Measurements from ENCODE around the gene CTSL. TPM values are rescaled to one million over a fixed set of nuclear protein-coding genes. Genes with fewer than 3 reads are reported as not detected.

CTSL gene
- total and polyA plus RNA-seq, 2 experiments from 2014 or later = 401 to 402 TPM

DNA sequence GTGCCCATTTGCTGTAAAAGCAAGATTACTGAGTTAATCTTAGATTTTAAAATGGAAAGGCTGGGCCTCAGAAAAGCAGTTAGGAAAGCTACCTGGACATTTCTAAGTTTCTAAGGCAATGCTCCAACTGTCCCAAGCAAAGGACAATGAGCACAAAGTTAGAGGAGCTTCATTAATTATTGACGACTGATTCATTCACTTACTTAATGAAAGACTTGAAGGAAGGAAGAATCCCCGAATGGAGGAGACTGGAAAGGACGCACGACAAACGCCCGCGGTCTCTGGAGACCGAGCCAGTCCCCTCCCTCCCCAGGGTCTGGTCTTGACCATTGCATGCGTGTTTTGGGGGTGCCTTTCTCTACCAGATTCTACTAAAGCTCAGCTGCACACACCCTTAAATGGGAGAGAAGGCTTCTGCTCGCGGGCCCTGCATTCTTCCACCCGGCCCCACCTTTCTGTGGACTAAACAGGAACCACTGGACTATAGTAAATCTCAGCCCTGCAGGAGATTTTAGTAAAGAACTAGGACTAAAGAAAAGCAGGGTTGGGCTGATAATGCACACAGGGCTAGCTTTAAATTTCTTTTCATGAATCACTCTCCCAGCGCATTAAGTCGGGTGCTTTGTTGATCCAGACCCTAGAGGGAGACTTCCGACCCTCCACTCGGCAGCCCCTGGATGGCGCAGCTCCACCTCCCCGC, 44.8 kb downstream of the CTSL start:
- H3K9me3 ChIP-seq (ENCODE audit: low read depth) = no peaks in the 10 kb centered on the region
- no peaks in the 10 kb centered on the region for H4K20me1 ChIP-seq (ENCODE audit: insufficient read depth)
- no peak overlapping the region for H3K9ac ChIP-seq
- H3K27ac ChIP-seq = no peak overlapping the region
- H3K27me3 ChIP-seq (replicated peaks; ENCODE audit: insufficient read depth) = no peaks in the 10 kb centered on the region; the same call in 1 of the 2 replicates
- H3K79me2 ChIP-seq (ENCODE audit: insufficient read depth) = no peaks in the 10 kb centered on the region
- WGBS, 2 experiments (ENCODE audit: low coverage in 1 of 2, low lambda C conversion rate in 2 of 2, missing lambda C conversion rate in 2 of 2) = 53 to 54% methylated on average over 18 of the region's 18 CpGs
- H3K9me2 ChIP-seq (ENCODE audit: insufficient read depth) = no peaks in the 10 kb centered on the region
- in situ Hi-C loops (cut with MboI) = no loop called here
- peak; percentile 9 for DNase-seq
- TF ChIP-seq EZH2 (IDR thresholded peaks at IDR 0.05; ENCODE audit: insufficient read depth, poor library complexity, severe bottlenecking) (no peak), EZH2phosphoT487 (IDR thresholded peaks at IDR 0.05; ENCODE audit: insufficient read depth, low read depth) (no peak)
- H3K4me1 ChIP-seq (ENCODE audit: insufficient read depth) = no peaks in the 10 kb centered on the region
- no peak overlapping the region for H3K4me3 ChIP-seq
- no peak overlapping the region for H3K4me2 ChIP-seq (ENCODE audit: unreplicated experiment)
- H2AFZ ChIP-seq = no peak overlapping the region; the same call in 1 of the 2 replicates
- no peaks in the 10 kb centered on the region for H3K36me3 ChIP-seq (ENCODE audit: low read depth)
- no peaks in the 10 kb centered on the region for H3F3A ChIP-seq (ENCODE audit: insufficient read depth)

DNA sequence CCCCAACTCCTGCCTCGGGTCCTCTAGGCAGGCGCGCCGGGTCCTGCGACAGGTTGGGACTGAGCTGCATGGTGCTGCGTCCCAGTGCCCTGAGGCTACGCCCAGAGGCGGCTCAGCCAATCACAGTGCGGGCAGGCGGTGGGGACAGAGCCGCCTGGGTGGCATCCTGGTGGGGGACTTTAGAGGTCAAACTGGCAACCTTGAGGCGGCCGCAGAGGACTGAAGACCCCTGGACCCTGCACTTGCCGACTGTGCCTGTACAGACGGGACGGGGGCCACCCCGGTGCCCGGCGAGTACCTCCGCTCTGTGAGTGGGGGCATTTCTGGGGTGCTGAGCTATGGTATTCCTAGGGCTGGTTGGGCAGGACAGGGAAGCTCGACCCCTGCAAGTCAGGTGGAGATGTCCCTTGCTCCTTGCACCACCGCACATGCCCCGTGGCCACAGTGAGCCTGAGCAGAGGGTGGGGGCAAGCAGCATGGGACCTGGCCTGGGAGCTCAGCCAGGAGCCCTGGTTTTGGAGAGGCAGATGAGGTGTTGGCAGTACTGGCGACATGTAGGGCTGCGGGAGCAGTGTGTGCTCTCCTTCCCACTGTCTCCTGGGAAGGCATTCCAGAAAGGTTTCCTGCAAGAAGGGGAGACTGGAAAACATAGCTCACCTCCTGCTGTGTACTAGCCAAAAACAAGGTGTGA, 45.5 kb downstream of the CTSL start:
- TF ChIP-seq EZH2 (IDR thresholded peaks at IDR 0.05; ENCODE audit: insufficient read depth, poor library complexity, severe bottlenecking) (no peak), EZH2phosphoT487 (IDR thresholded peaks at IDR 0.05; ENCODE audit: insufficient read depth, low read depth) (no peak)
- Histone ChIP-seq H3K27ac (no peak overlapping the region), H3K9ac (no peak overlapping the region), H3K4me1 (ENCODE audit: insufficient read depth) (no peaks in the 10 kb centered on the region), H4K20me1 (ENCODE audit: insufficient read depth) (no peaks in the 10 kb centered on the region), H3K9me3 (ENCODE audit: low read depth) (no peaks in the 10 kb centered on the region), H3K4me2 (ENCODE audit: unreplicated experiment) (no peak overlapping the region), H3K36me3 (ENCODE audit: low read depth) (no peaks in the 10 kb centered on the region), H2AFZ (no peak overlapping the region; the same call in 1 of the 2 replicates), H3K79me2 (ENCODE audit: insufficient read depth) (no peaks in the 10 kb centered on the region), H3K27me3 (replicated peaks; ENCODE audit: insufficient read depth) (no peaks in the 10 kb centered on the region; the same call in 1 of the 2 replicates), H3F3A (ENCODE audit: insufficient read depth) (no peaks in the 10 kb centered on the region), H3K4me3 (no peak overlapping the region), H3K9me2 (ENCODE audit: insufficient read depth) (no peaks in the 10 kb centered on the region)
- WGBS, 2 experiments (ENCODE audit: low coverage in 1 of 2, low lambda C conversion rate in 2 of 2, missing lambda C conversion rate in 2 of 2) = 60% methylated on average over 23 to 25 of the region's 25 CpGs
- in situ Hi-C loops (cut with MboI) = no loop called here
- no peak for DNase-seq

DNA sequence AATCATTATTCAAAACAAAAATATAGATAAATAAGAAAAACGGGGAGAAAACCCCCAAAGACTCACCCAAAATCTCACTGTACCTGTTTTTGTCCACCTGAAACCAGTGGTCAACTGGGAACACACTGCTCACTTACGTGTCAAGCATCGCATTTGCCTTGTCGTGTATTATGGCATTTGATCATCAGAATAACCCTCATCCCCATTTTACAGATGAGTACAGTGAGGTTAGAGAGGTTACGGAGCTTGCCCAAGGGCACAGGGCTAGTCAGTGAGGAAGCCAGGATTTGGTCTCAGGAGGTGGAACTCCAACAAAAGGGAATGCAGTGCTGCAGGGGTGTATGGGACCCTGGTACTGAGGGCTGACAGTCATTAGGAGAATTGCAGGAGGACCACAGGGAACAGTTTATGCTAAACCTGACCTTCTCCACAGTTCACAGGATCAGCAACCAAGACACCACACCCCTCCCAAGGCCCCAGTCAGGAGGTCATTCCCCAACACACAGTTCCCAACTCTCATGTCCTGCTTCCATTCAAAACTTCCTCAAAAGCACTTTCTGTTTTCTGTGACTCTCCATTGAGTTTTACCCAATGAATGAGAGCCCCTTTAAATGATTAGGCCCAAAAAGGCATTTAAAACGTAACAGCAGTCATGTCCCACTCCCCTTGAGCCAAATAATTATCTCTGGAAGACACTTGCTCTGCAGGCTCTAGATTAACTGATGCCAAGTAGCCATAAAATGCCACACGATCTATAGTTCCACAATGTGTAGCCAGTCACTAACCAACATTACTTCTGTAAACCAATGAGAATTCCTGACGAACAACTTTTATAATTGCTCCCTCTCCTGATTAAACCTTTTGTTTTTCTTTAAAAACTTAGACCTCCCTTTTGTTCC, 50.8 kb downstream of the CTSL start:
- H3F3A ChIP-seq (ENCODE audit: insufficient read depth) = no peaks in the 10 kb centered on the region
- no peak overlapping the region for H3K4me3 ChIP-seq
- H3K4me2 ChIP-seq (ENCODE audit: unreplicated experiment) = no peak overlapping the region
- TF ChIP-seq EZH2phosphoT487 (IDR thresholded peaks at IDR 0.05; ENCODE audit: insufficient read depth, low read depth) = no peak
- no peak for TF ChIP-seq EZH2 (IDR thresholded peaks at IDR 0.05; ENCODE audit: insufficient read depth, poor library complexity, severe bottlenecking)
- in situ Hi-C loops (cut with MboI) = no loop called here
- H3K9me3 ChIP-seq (ENCODE audit: low read depth) = no peaks in the 10 kb centered on the region
- WGBS, 2 experiments (ENCODE audit: low coverage in 1 of 2, low lambda C conversion rate in 2 of 2, missing lambda C conversion rate in 2 of 2) = 73% methylated on average over 8 of the region's 8 CpGs
- H3K27me3 ChIP-seq (replicated peaks; ENCODE audit: insufficient read depth) = no peaks in the 10 kb centered on the region
- no peaks in the 10 kb centered on the region for H3K9me2 ChIP-seq (ENCODE audit: insufficient read depth)
- DNase-seq = no peak
- no peaks in the 10 kb centered on the region for H4K20me1 ChIP-seq (ENCODE audit: insufficient read depth)
- H2AFZ ChIP-seq = no peak overlapping the region
- H3K79me2 ChIP-seq (ENCODE audit: insufficient read depth) = no peaks in the 10 kb centered on the region
- H3K27ac ChIP-seq = no peak overlapping the region
- H3K4me1 ChIP-seq (ENCODE audit: insufficient read depth) = no peaks in the 10 kb centered on the region
- no peaks in the 10 kb centered on the region for H3K36me3 ChIP-seq (ENCODE audit: low read depth)
- no peak overlapping the region for H3K9ac ChIP-seq

- Histone ChIP-seq H3K4me3 (no peak overlapping the region), H2AFZ (no peak overlapping the region), H3K27ac (no peak overlapping the region), H3K27me3 (replicated peaks; ENCODE audit: insufficient read depth) (no peaks in the 10 kb centered on the region), H3K9me2 (ENCODE audit: insufficient read depth) (no peaks in the 10 kb centered on the region), H4K20me1 (ENCODE audit: insufficient read depth) (no peaks in the 10 kb centered on the region), H3K79me2 (ENCODE audit: insufficient read depth) (no peaks in the 10 kb centered on the region), H3K36me3 (ENCODE audit: low read depth) (no peaks in the 10 kb centered on the region), H3F3A (ENCODE audit: insufficient read depth) (no peaks in the 10 kb centered on the region), H3K4me1 (ENCODE audit: insufficient read depth) (no peaks in the 10 kb centered on the region), H3K9me3 (ENCODE audit: low read depth) (no peaks in the 10 kb centered on the region), H3K4me2 (ENCODE audit: unreplicated experiment) (no peak overlapping the region), H3K9ac (no peak overlapping the region)
- 90 to 91% methylated on average over 4 of the region's 4 CpGs for WGBS, 2 experiments (ENCODE audit: low coverage in 1 of 2, low lambda C conversion rate in 2 of 2, missing lambda C conversion rate in 2 of 2)
- TF ChIP-seq EZH2 (IDR thresholded peaks at IDR 0.05; ENCODE audit: insufficient read depth, poor library complexity, severe bottlenecking) (no peak), EZH2phosphoT487 (IDR thresholded peaks at IDR 0.05; ENCODE audit: insufficient read depth, low read depth) (no peak)
- in situ Hi-C loops (cut with MboI) = no loop called here
- no peak for DNase-seq
Measured at GRCh38 chr9:87778996-87779395, 53.1 kb downstream of the CTSL start.

Other genes starting within 250 kb of the CTSL start
- gene DAPK1, start 228.3 kb upstream of the CTSL start, total RNA-seq (2014; rRNA removed; shearing (Covaris generic)) = 1.9 and 3.3 TPM in 2 replicates
- gene DAPK1, start 228.3 kb upstream of the CTSL start, polyA plus RNA-seq (2016; fragmentation: Nextera tagmentation; extraction: Ambion mirVana) = 0.80 and 1.6 TPM in 2 replicates
- not detected in 2 replicates for gene SPATA31E1, start 156.8 kb downstream of the CTSL start, total RNA-seq (2014; rRNA removed; shearing (Covaris generic))
- gene SPATA31E1, start 156.8 kb downstream of the CTSL start, polyA plus RNA-seq (2016; fragmentation: Nextera tagmentation; extraction: Ambion mirVana) = not detected in 2 replicates
- not detected in 2 replicates for gene SPATA31C1, start 191.8 kb downstream of the CTSL start, total RNA-seq (2014; rRNA removed; shearing (Covaris generic))
- gene SPATA31C1, start 191.8 kb downstream of the CTSL start, polyA plus RNA-seq (2016; fragmentation: Nextera tagmentation; extraction: Ambion mirVana) = not detected in 2 replicates
- 4.2 and 6.1 TPM in 2 replicates for gene CDK20, start 248.4 kb downstream of the CTSL start, total RNA-seq (2014; rRNA removed; shearing (Covaris generic))
- 3.4 and 4.7 TPM in 2 replicates for gene CDK20, start 248.4 kb downstream of the CTSL start, polyA plus RNA-seq (2016; fragmentation: Nextera tagmentation; extraction: Ambion mirVana)

All from GM23248 (cell line).